A673 (cell line): ENCODE data around the gene FKBP11.

Experiments
- EZH2 ChIP-seq: fragments of 200-600 bp; sonication (generic); IDR thresholded peaks from 2 replicates; pipeline ENCODE4 v1.6.1; 2017; ENCODE audit warnings: borderline replicate concordance, low read depth, mild to moderate bottlenecking, mixed read lengths, antibody characterized with exemption, low read length; ENCODE audit not compliant: poor library complexity, severe bottlenecking
- TF ChIP-seq, protein P1 (sequence below): fragments of 300-800, 200-600 bp; sonication (generic); conservative IDR thresholded peaks from 2 replicates; pipeline ENCODE4 v1.5.1; 2017; ENCODE audit warnings: low read depth, mild to moderate bottlenecking, antibody characterized with exemption, low read length, moderate library complexity, mixed read lengths

DNA sequence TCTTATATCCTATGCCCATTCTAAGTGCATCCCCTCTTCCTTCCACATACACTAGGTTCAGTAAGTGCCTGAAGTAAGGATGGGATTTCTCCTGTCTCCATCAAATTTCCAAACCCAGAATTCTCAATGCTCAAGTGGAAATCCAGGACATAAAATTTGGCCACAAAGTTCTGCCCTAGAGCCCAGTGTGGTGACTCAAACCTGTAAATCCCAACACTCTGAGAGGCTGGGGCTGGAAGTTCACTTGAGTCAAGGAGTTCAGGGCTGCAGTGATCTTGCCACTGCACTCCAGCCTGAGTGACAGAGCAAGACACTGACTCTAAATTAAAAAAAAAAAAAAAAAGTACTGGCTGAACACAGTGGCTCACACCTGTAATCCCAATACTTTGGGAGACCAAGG is 36.5 kb upstream of the FKBP11 start:
- TF ChIP-seq EZH2, result no peak
- TF ChIP-seq, protein P1, sequence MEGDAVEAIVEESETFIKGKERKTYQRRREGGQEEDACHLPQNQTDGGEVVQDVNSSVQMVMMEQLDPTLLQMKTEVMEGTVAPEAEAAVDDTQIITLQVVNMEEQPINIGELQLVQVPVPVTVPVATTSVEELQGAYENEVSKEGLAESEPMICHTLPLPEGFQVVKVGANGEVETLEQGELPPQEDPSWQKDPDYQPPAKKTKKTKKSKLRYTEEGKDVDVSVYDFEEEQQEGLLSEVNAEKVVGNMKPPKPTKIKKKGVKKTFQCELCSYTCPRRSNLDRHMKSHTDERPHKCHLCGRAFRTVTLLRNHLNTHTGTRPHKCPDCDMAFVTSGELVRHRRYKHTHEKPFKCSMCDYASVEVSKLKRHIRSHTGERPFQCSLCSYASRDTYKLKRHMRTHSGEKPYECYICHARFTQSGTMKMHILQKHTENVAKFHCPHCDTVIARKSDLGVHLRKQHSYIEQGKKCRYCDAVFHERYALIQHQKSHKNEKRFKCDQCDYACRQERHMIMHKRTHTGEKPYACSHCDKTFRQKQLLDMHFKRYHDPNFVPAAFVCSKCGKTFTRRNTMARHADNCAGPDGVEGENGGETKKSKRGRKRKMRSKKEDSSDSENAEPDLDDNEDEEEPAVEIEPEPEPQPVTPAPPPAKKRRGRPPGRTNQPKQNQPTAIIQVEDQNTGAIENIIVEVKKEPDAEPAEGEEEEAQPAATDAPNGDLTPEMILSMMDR, result no peak
